Epithelial cell of prostate (primary cell): Measurements from ENCODE around the gene INSYN1.
A peak's percentile ranks its signal among the peaks of the same experiment; 100 is the strongest.
"Not testable (repeated sequence)": the region's sequence is repeated elsewhere in the genome, so short reads cannot be mapped to it uniquely, and the experiment has no call there.

ENCODE experiments used
- DNase-seq: peaks from one replicate; pipeline ENCODE4 v3.0.0-alpha.2; 2011; ENCODE audit warnings: low read depth, low spot score
- H3K27ac ChIP-seq: fragments of 450-650 bp; 2 replicates; pipeline ENCODE4 v1.5.1; 2017; ENCODE audit warnings: mild to moderate bottlenecking

The INSYN1 gene, protein sequence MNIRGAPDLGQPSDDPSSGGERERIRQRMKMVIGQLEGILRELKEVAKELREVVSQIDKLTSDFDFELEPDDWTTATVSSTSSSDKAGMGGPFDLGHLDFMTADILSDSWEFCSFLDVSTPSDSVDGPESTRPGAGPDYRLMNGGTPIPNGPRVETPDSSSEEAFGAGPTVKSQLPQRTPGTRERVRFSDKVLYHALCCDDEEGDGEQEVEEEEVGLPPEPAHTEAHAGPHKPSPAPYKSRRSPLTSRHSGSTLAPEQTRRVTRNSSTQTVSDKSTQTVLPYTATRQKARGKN

GRCh38 chr15:73753250-73754130 is at the start of gene INSYN1:
Gene INSYN1, minus strand, starts transcription at chr15:73753351. Its CDS starts 2,221 bp downstream, at chr15:73751130.
- DNase-seq = no peak
- no peak within 1 kb of the TSS for H3K27ac ChIP-seq

GRCh38 chr15:73802431-73803041 is 49.4 kb upstream of the INSYN1 start:
- DNase-seq = no peak
- no peak overlapping the region for H3K27ac ChIP-seq

DNA sequence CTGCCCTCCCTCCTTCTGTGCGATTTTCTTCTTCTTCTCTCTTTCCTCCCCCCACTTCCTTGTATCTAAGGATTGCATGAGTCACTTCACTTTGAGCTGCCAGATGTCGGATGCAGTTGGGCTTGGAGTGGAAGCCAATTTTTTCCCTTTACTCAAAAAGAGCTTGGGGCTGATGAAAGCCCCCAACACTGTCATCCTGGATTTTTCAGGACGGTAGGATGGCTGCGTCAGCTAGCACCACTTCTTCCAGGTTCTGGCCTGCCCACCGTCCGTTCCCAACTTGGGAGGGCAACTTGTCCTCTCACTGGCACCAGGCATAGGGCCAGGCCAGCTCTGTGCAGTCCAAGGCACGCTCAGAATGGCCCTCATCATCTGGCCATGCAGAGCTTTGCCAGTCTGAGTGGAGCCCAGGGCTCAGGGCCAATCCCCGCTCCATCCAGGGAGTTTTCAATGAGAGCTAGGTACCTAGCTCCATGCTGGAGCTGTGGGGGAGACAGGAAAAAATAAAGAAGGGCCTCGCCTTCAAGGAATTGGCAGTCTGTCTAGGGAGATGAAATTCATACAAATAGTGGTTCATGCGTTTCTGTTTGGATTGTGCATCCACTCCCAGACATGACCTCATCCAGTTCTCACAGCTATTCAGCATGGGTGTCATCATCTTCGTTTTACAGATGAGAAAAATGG is 47.7 kb upstream of the INSYN1 start:
- H3K27ac ChIP-seq = peak overlapping the region; percentile 76
- peak; percentile 49 for DNase-seq

- no peak overlapping the region for H3K27ac ChIP-seq
- DNase-seq = no peak
These were observed 46.3 kb upstream of the INSYN1 start for GRCh38 chr15:73799466-73799865.

- no peak for DNase-seq
- H3K27ac ChIP-seq = no peak overlapping the region
These were observed 44.4 kb upstream of the INSYN1 start for GRCh38 chr15:73797366-73798158.

DNA sequence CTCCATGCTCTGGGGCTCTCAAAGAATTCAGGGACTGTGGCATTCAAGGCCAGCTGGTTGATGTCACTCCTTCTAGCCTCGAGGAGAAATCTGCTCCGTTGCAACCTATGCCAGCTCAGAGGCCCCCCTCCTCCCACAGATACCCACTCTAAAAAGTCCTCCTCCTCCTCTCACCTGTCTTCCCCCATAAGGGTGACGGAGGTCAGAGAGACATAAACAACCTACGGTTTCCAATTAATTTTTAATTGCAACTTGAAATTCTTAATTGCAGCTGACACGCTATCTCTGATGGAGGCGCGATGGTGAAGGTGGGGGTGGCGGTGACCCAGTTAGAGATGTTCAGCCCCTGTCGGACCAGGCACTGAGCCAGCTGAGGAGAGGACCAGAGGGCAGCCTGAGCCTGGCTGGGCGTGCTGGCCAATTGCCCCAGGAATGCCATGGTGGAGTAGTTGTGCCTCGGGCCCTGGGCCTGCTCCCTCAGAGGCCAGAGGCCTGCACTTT is 43.2 kb upstream of the INSYN1 start:
- no peak overlapping the region for H3K27ac ChIP-seq
- DNase-seq = no peak

- no peak overlapping the region for H3K27ac ChIP-seq
- DNase-seq = no peak
These were observed 41.4 kb upstream of the INSYN1 start for GRCh38 chr15:73794443-73795133.

DNA sequence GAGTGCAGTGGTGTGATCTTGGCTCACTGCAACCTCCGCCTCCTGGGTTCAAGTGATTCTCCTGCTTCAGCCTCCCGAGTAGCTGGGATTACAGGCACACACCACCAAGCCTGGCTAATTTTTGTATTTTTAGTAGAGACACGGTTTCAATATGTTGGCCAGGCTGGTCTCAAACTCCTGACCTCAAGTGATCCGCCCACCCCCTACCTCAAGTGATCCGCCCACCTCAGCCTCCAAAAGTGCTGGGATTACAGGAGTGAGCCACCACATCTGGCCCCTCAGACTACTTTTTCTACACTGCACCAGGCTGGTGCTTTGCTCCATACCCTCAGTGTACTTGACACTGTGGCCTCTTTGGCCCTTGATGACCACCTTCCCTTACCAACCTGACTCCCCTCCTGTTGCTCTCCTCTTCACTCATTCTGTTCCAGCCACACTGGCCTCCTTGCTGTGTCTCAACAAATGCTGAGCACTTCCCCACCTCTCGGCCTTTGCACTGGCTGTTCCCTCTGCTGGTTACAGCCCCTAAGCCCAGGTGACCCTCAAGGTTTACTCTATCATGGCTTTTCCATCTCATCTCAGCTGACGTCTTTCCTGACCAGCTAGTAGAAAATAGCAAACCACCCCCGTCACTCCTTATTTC is 39.9 kb upstream of the INSYN1 start:
- not testable (repeated sequence) for DNase-seq, H3K27ac ChIP-seq

GRCh38 chr15:73792415-73792814 is 39.3 kb upstream of the INSYN1 start:
- H3K27ac ChIP-seq = no peak overlapping the region
- DNase-seq = no peak

- no peak overlapping the region for H3K27ac ChIP-seq
- DNase-seq = no peak
These were observed 36.5 kb upstream of the INSYN1 start for GRCh38 chr15:73789521-73790240.

DNA sequence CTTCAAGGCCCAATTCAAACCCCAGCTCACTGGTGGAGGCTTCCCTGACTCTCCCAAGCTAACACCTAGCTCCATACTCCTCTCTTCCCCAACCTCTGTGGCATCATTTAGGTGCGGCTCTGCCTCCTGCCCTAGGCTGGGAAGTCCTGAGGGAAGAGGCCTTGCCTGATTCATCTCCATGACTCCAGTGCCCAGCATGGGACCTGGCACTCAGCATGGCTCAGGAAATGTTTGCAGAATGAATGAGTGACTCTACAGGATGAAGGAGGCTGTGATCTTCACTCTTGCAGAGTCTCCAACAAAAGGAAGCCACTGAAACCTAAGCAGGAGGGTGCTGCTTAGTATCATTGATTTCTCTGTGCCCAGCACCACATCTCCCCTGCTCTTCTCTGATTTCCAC is 34.5 kb upstream of the INSYN1 start:
- DNase-seq = no peak
- no peak overlapping the region for H3K27ac ChIP-seq

- DNase-seq = no peak
- no peak overlapping the region for H3K27ac ChIP-seq
These were observed 33.4 kb upstream of the INSYN1 start for GRCh38 chr15:73786538-73786937.

DNA sequence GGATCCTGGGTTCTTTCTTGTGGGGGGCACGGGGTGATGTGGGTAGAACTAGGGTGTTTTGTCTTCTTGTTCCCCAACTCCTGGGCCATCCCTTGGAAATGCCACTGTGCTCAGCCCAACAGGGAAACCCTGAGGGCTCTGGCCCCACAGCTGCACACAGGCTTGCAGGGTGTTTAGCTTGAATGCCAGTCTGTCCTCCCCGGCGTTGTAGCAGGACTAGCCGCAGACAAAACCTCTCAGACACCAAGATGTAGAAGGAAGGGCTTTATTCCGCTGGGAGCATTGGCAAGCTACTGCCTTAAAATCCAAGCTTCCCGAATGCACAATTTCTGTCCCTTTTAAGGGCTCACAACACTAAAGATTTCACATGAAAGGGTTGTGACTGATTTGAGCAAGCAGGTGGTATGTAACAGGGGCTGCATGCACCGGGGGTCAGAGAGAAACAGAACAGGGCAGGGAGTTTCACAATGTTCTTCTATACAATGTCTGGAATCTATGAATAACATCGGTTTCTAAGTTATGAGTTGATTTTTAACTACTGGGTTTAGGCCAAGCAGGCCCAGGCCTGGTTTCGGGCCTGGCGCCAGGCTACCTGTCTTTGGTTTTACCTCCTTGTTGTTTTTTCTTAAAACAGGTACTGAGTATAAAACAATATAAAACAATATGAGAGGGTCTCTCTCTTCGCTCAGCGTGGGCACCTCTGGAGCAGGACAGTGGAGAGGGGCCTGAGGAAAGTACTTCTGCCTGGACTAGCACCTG is 32.3 kb upstream of the INSYN1 start:
- DNase-seq, H3K27ac ChIP-seq: not testable (repeated sequence)

- H3K27ac ChIP-seq = no peak overlapping the region
- DNase-seq = no peak
These were observed 31.1 kb upstream of the INSYN1 start for GRCh38 chr15:73784291-73784690.

DNA sequence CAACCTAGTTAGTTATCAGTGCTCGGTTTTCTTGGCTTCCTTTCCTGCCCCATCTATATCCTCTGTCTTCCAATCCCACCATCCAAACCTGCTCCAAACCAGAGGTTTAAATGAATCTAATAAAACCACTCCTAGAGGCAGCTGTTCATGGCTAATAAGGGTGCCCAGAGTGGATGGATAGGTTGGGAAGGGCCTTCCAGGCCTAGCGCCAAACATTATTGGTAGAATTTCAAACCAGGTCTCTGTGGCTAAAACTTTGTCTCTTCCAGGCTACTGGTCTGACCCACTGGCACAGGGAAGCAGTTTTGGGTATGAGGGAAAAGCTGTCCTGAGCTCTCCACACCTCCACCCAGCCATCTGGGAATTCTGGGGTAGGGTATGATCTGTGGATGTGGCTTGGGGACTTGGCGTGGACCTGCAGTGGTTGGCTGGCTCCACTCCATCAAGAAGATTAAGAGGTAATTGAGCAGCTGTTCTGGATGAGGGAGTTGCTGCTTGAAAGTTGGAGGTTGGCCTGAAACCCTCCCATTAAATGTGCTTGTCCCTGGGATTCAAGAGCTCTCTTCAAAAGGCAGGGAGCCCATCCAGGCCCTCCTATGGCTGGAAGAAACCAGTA is 29.3 kb upstream of the INSYN1 start:
- no peak for DNase-seq

DNA sequence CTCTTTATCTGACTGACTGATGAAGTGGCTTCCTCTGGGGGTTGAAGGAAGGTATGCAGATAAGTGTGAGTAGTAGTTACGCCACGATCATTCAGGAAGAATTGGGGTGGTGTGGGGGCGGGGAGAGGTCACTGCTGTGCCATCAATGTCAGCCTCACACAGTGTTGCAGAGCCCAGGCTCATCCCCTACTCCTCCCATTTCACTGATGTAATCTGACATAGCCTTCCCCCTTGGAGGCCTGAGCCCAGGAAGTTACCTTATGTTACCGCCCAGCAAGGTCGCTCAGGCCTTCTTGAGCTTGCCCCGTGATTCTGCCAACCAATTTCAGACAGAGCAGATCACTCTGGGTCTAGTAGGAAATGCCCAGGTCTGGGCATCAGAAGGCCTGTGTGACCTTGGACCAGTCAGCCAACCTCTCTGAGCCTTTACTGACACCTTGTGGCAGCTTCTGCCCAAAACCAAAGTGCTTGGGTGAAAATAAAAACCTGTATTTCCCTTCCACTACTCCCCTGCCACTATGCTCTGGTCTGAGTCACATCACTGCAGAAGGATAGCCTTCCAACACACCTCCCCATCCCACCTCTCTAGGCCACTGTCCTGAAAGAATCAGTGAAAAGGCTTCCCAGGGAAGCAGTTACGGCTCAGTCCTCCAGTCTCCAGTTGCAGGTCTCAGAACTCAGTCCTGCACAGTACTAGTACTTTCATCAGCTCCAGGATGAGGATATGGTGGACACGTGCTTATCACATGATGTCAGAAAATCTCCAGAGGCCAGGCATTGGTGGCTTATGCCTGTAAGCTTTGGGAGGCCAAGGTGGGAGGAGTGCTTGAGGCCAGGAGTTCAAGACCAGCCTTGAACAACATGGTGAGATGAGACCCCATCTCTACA is 28.1 kb upstream of the INSYN1 start:
- peak overlapping the region; percentile 15 for H3K27ac ChIP-seq
- no peak for DNase-seq

More for the DNA sequence above, 29.3 kb upstream of the INSYN1 start:
- H3K27ac ChIP-seq = no peak overlapping the region
